ENCODE data around the gene CYP21A2.

Gene CYP21A2

DNA sequence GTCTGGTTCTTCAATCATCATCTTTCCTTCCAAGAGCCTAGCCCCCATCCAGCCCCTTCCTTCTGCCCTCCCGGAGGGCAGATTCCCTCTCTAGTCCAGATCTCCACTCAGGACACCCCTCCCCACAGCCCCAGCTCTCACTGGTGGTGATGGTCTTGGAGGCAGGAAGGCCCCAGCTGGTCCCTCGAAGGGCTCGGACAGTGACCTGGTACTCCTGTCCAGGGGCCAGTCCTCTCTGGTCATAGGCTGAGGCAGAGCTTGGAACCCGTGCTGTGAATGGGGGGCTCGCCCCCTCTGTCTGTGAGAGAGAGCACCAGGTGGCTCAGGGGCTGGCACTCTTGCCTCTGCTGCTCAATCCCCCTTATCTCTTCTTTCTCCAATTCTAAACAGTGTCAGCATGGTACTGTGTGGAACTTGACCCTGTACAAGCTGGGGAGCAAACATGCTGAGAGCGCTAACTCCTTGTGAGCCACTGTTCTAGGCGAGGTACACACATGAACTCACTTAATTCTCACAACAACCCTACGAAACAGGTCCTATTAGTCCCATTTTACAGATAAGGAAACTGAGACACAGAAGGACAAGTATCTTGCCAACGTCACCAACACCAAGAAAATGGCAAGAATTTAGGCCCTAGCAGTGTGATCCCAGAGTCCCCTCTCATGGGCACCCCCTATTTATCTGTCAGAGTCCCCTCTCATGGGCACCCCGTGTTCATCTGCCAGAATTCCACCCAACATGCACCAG, 51.0 kb downstream of the CYP21A2 start:
- Histone ChIP-seq H3K36me3 (ENCODE audit: control insufficient read depth in 1 of 2, insufficient read depth in 2 of 2, low read length in 2 of 2) (no peaks in the 10 kb centered on the region), H3K4me3 (ENCODE audit: low read depth in 1 of 2, low read length in 2 of 2) (no peak overlapping the region), H3K4me1 (ENCODE audit: control insufficient read depth in 1 of 2, insufficient read depth in 2 of 2, low read length in 2 of 2) (peaks cover 13 to 18% of the 10 kb centered on the region in 2 donors), H3K9me3 (ENCODE audit: control insufficient read depth in 1 of 2, low read length in 2 of 2) (no peaks in the 10 kb centered on the region), H3K27ac (ENCODE audit: low read depth, low read length) (no peak overlapping the region), H3K27me3 (ENCODE audit: control insufficient read depth in 1 of 2, insufficient read depth in 2 of 2, low read length in 2 of 2) (no peaks in the 10 kb centered on the region), H3K9ac (ENCODE audit: low read depth in 1 of 2, low read length in 2 of 2) (no peak overlapping the region)

Data from duodenal mucosa (tissue), 2 donors.